Stimulated activated memory B cell treated with anti-CD40 and anti-IgM and Interleukin-4, amounts not matched to agents 10 μg/mL and 1 μg/mL and 100 μg/mL, for 72 hours (primary cell): ENCODE results near the gene CEP131.
A peak's percentile ranks its signal among the peaks of the same experiment; 100 is the strongest.
"Not testable (repeated sequence)": the region's sequence is repeated elsewhere in the genome, so short reads cannot be mapped to it uniquely, and the experiment has no call there.

Experiments used
- ATAC-seq: fragments of 150-1000 bp; cut with Tn5 transposase; 2 replicates; pipeline ENCODE4 v1.10.0; 2021
- H3K27ac Mint-ChIP-seq: one replicate; pipeline ENCODE4 v1.8.0; 2022; ENCODE audit warnings: mild to moderate bottlenecking, mixed read lengths
- H3K27me3 Mint-ChIP-seq: one replicate; pipeline ENCODE4 v1.8.0; 2022; ENCODE audit warnings: mixed read lengths
- H3K36me3 Mint-ChIP-seq: one replicate; pipeline ENCODE4 v1.8.0; 2022; ENCODE audit warnings: mixed read lengths
- H3K4me1 Mint-ChIP-seq: one replicate; pipeline ENCODE4 v1.8.0; 2022; ENCODE audit warnings: mixed read lengths
- H3K4me3 Mint-ChIP-seq: one replicate; pipeline ENCODE4 v1.8.0; 2022; ENCODE audit warnings: mild to moderate bottlenecking, moderate library complexity, mixed read lengths
- H3K9me3 Mint-ChIP-seq: one replicate; pipeline ENCODE4 v1.8.0; 2022; ENCODE audit warnings: mixed read lengths

The CEP131 gene

GRCh38 chr17:81159611-81160265, 63.0 kb downstream of the CEP131 start:
- no peaks in the 10 kb centered on the region for H3K9me3 Mint-ChIP-seq
- H3K4me1 Mint-ChIP-seq, result peaks cover 16% of the 10 kb centered on the region
- peaks cover 72% of the 10 kb centered on the region for H3K27me3 Mint-ChIP-seq
- H3K4me3 Mint-ChIP-seq, result no peak overlapping the region
- ATAC-seq, result no peak
- no peak overlapping the region for H3K27ac Mint-ChIP-seq
- no peaks in the 10 kb centered on the region for H3K36me3 Mint-ChIP-seq

GRCh38 chr17:81158688-81159590, 63.8 kb downstream of the CEP131 start:
- Mint-ChIP-seq H3K9me3 (no peaks in the 10 kb centered on the region), H3K27me3 (peaks cover 64% of the 10 kb centered on the region), H3K27ac (no peak overlapping the region), H3K4me1 (peaks cover 11% of the 10 kb centered on the region), H3K36me3 (no peaks in the 10 kb centered on the region), H3K4me3 (no peak overlapping the region)
- ATAC-seq, result no peak

- Mint-ChIP-seq H3K27me3 (peaks cover 55% of the 10 kb centered on the region), H3K4me1 (peaks cover 17% of the 10 kb centered on the region), H3K4me3 (no peak overlapping the region), H3K36me3 (no peaks in the 10 kb centered on the region), H3K27ac (no peak overlapping the region), H3K9me3 (no peaks in the 10 kb centered on the region)
- no peak for ATAC-seq
Observed at GRCh38 chr17:81157848-81158687, 64.7 kb downstream of the CEP131 start.

- Mint-ChIP-seq H3K27me3 (peaks cover 46% of the 10 kb centered on the region), H3K9me3 (no peaks in the 10 kb centered on the region), H3K4me1 (peaks cover 18% of the 10 kb centered on the region), H3K36me3 (no peaks in the 10 kb centered on the region), H3K27ac (no peak overlapping the region), H3K4me3 (no peak overlapping the region)
- ATAC-seq, result no peak
Observed at GRCh38 chr17:81156866-81157805, 65.6 kb downstream of the CEP131 start.

GRCh38 chr17:81154961-81155360, 67.8 kb downstream of the CEP131 start:
- no peak for ATAC-seq
- Mint-ChIP-seq H3K36me3 (no peaks in the 10 kb centered on the region), H3K27ac (no peak overlapping the region), H3K4me1 (peaks cover 13% of the 10 kb centered on the region), H3K27me3 (peaks cover 43% of the 10 kb centered on the region), H3K9me3 (no peaks in the 10 kb centered on the region), H3K4me3 (no peak overlapping the region)

- not testable (repeated sequence) for ATAC-seq, H3K4me3 Mint-ChIP-seq, H3K36me3 Mint-ChIP-seq, H3K9me3 Mint-ChIP-seq
- Mint-ChIP-seq H3K27ac (peak overlapping the region; percentile 69), H3K4me1 (peaks cover 19% of the 10 kb centered on the region), H3K27me3 (peaks cover 48% of the 10 kb centered on the region)
Observed at GRCh38 chr17:81154016-81154415, 68.7 kb downstream of the CEP131 start.

GRCh38 chr17:81153340-81153803, 69.4 kb downstream of the CEP131 start:
- H3K36me3 Mint-ChIP-seq, result no peaks in the 10 kb centered on the region

GRCh38 chr17:81152288-81152828, 70.4 kb downstream of the CEP131 start:
- Mint-ChIP-seq H3K27me3 (peaks cover 44% of the 10 kb centered on the region), H3K4me3 (no peak overlapping the region), H3K36me3 (no peaks in the 10 kb centered on the region), H3K9me3 (no peaks in the 10 kb centered on the region), H3K27ac (no peak overlapping the region), H3K4me1 (peaks cover 19% of the 10 kb centered on the region)
- ATAC-seq, result no peak

More at GRCh38 chr17:81153340-81153803, 69.4 kb downstream of the CEP131 start:
- ATAC-seq, result peak; percentile 47
- Mint-ChIP-seq H3K4me1 (peaks cover 19% of the 10 kb centered on the region), H3K4me3 (peak overlapping the region; percentile 24), H3K27me3 (peaks cover 48% of the 10 kb centered on the region), H3K9me3 (no peaks in the 10 kb centered on the region), H3K27ac (peak overlapping the region; percentile 69)

GRCh38 chr17:81151278-81151677, 71.5 kb downstream of the CEP131 start:
- Mint-ChIP-seq H3K27ac (no peak overlapping the region), H3K4me3 (no peak overlapping the region), H3K27me3 (peaks cover 40% of the 10 kb centered on the region), H3K4me1 (peaks cover 19% of the 10 kb centered on the region), H3K9me3 (no peaks in the 10 kb centered on the region), H3K36me3 (no peaks in the 10 kb centered on the region)
- no peak for ATAC-seq

- H3K27me3 Mint-ChIP-seq, result peaks cover 42% of the 10 kb centered on the region
- H3K36me3 Mint-ChIP-seq, result no peaks in the 10 kb centered on the region
- peaks cover 19% of the 10 kb centered on the region for H3K4me1 Mint-ChIP-seq
- H3K4me3 Mint-ChIP-seq, result no peak overlapping the region
- H3K9me3 Mint-ChIP-seq, result no peaks in the 10 kb centered on the region
- ATAC-seq, result no peak
- no peak overlapping the region for H3K27ac Mint-ChIP-seq
Observed at GRCh38 chr17:81150377-81151077, 72.2 kb downstream of the CEP131 start.

- Mint-ChIP-seq H3K4me1 (peaks cover 19% of the 10 kb centered on the region), H3K9me3 (no peaks in the 10 kb centered on the region), H3K4me3 (no peak overlapping the region), H3K36me3 (no peaks in the 10 kb centered on the region), H3K27ac (no peak overlapping the region), H3K27me3 (peaks cover 57% of the 10 kb centered on the region)
- ATAC-seq, result peak; percentile 54
Observed at GRCh38 chr17:81148986-81149533, 73.7 kb downstream of the CEP131 start.

- H3K4me1 Mint-ChIP-seq, result peaks cover 17% of the 10 kb centered on the region
- H3K4me3 Mint-ChIP-seq, result no peak overlapping the region
Observed at GRCh38 chr17:81148571-81148970, 74.2 kb downstream of the CEP131 start.

GRCh38 chr17:81147701-81148100, 75.1 kb downstream of the CEP131 start:
- H3K27ac Mint-ChIP-seq, result no peak overlapping the region
- no peaks in the 10 kb centered on the region for H3K9me3 Mint-ChIP-seq
- no peak for ATAC-seq
- peaks cover 70% of the 10 kb centered on the region for H3K27me3 Mint-ChIP-seq
- no peaks in the 10 kb centered on the region for H3K36me3 Mint-ChIP-seq
- no peak overlapping the region for H3K4me3 Mint-ChIP-seq
- H3K4me1 Mint-ChIP-seq, result peaks cover 12% of the 10 kb centered on the region

More at GRCh38 chr17:81148571-81148970, 74.2 kb downstream of the CEP131 start:
- Mint-ChIP-seq H3K9me3 (no peaks in the 10 kb centered on the region), H3K36me3 (no peaks in the 10 kb centered on the region), H3K27ac (no peak overlapping the region), H3K27me3 (peaks cover 62% of the 10 kb centered on the region)
- no peak for ATAC-seq
